Pancreas (tissue), 10 donors: Measurements from ENCODE around the gene PRPF4. TPM values are rescaled to one million over a fixed set of nuclear protein-coding genes. Genes with fewer than 3 reads are reported as not detected.

Experiments used
- ATAC-seq, 4 donors: fragments of 200-7000 bp; cut with Tn5 transposase; one replicate each; pipeline versions ENCODE4 v1.8.0 to v1.9.1; 2020; ENCODE audit warnings: mild to moderate bottlenecking in 4 of 4, moderate library complexity in 4 of 4
- DNase-seq, 6 donors: peaks; one replicate each; pipeline ENCODE4 v3.0.0-alpha.2; 2020
- FAIRE-seq: peaks from 2 replicates; lab custom pipeline; 2012; peaks lifted over from hg19 to GRCh38; lab: Jason Lieb, UNC
- H3K27ac ChIP-seq, 4 donors: fragments of 200-600 bp; sonication (generic); 1 replicate in 3 of 4; 2 replicates in 1 of 4; pipeline versions ENCODE4 v1.5.0 to v1.8.0; 2020
- H3K27me3 ChIP-seq, 4 donors: fragments of 200-600 bp; one replicate each; pipeline ENCODE4 v1.8.0; 2021
- H3K36me3 ChIP-seq, 3 donors: fragments of 200-600 bp; sonication (generic) in 1 of 3; one replicate each; pipeline versions ENCODE4 v1.5.0 to v1.8.0; 2020 to 2021
- H3K4me1 ChIP-seq, 3 donors: fragments of 200-600 bp; one replicate each; pipeline ENCODE4 v1.8.0; 2021
- H3K4me3 ChIP-seq, 4 donors: fragments of 200-600 bp; sonication (generic) in 2 of 4; one replicate each; pipeline versions ENCODE4 v1.5.0 to v1.8.0; 2020 to 2021
- H3K9me3 ChIP-seq, 4 donors: fragments of 200-600 bp; one replicate each; pipeline ENCODE4 v1.8.0; 2021
- CTCF ChIP-seq, 4 donors: fragments of 200-600 bp; sonication (generic) in 3 of 4; IDR thresholded peaks; one replicate each; pipeline versions ENCODE4 v1.5.0 to v1.8.0; 2021; ENCODE audit warnings: antibody characterized with exemption in 4 of 4
- WGBS, 2 donors: extraction: QIAGEN DNeasy Blood & Tissue Kit; methylation state at CpG; one replicate each; pipeline ENCODE4 v1.1.7; 2013; 5-methylcytosine and 5-hydroxymethylcytosine counted together
- intact Hi-C, 3 donors: fragments of 100-400 bp; cut with DNase I; formaldehyde crosslinking; loops; one replicate each; pipeline versions ENCODE4 v1.11.1 to v1.14.2; 2022
- polyA plus RNA-seq, 2 donors: library from polyadenylated mRNA; stranded (reverse); fragments of 200-250 nt; gene quantifications; one replicate each; pipeline ENCODE4 v1.2.3, GENCODE V29; 2013
- total RNA-seq, 6 donors: library from RNA; stranded (reverse); fragmentation: NEBNext Ultra II Directional in 4 of 6; extraction: Animal tissue kit (Norgen Biotek cat#: 25700) in 4 of 6; gene quantifications; one replicate each; pipeline versions ENCODE4 v1.2.1 to v1.2.4, GENCODE V29; 2021 to 2023
- donor health status: healthy with polysubstance abuse.
- donor health status: DM: no; HTN: no; CAD: no; lungs with moderate emphysema.
- donor health status: DM: no; HTN: no; CAD: no.
- donor health status: control.
- donor health status: control.
- donor health status: Bipolar disorder and iron deficiency.
- donor health status: DM: yes; HTN: yes; CAD: no.
- donor health status: DM: no; HTN: no; CAD: no.
- donor health status: DM: no; HTN: no; CAD: no.
- donor health status: DM: yes; HTN: yes; CAD: no.

The PRPF4 gene
- total and polyA plus RNA-seq, 8 donors, result 5.1 to 10.8 (median 8.4) TPM

GRCh38 chr9:113316030-113316429, 40.6 kb downstream of the PRPF4 start:
- H3K36me3 ChIP-seq, result peaks cover 0 to 12% (median 0%) of the 10 kb centered on the region in 3 donors
- H3K27ac ChIP-seq, result no peak overlapping the region
- TF ChIP-seq CTCF (IDR thresholded peaks at IDR 0.05), result no peak
- no peak overlapping the region for H3K4me3 ChIP-seq
- no peaks in the 10 kb centered on the region for H3K27me3 ChIP-seq
- no peaks in the 10 kb centered on the region for H3K4me1 ChIP-seq
- DNase-seq (no peak), FAIRE-seq (no peak), ATAC-seq (no peak)
- intact Hi-C loops, result loop anchor here in 1 of 3 donors (10.0 kb wide), 1 partner anchor 349 kb away; no protein-coding TSS in a partner anchor
- no peaks in the 10 kb centered on the region for H3K9me3 ChIP-seq
- WGBS, 2 donors, result 89 to 94% methylated on average over 4 of the region's 4 CpGs

GRCh38 chr9:113317777-113318176, 42.3 kb downstream of the PRPF4 start:
- no peak for DNase-seq
- 49 to 58% methylated on average over 2 of the region's 2 CpGs for WGBS, 2 donors
- Histone ChIP-seq H3K27me3 (no peaks in the 10 kb centered on the region), H3K27ac (no peak overlapping the region), H3K9me3 (no peaks in the 10 kb centered on the region), H3K4me1 (no peaks in the 10 kb centered on the region), H3K4me3 (no peak overlapping the region), H3K36me3 (peaks cover 0 to 12% (median 0%) of the 10 kb centered on the region in 3 donors)
- no peak for TF ChIP-seq CTCF (IDR thresholded peaks at IDR 0.05)
- FAIRE-seq, result no peak
- intact Hi-C loops, result loop anchor here in 1 of 3 donors (10.0 kb wide), 1 partner anchor 347 kb away; no protein-coding TSS in a partner anchor
- ATAC-seq, result no peak

- Histone ChIP-seq H3K9me3 (no peaks in the 10 kb centered on the region), H3K36me3 (peaks cover 0 to 12% (median 0%) of the 10 kb centered on the region in 3 donors), H3K4me1 (no peaks in the 10 kb centered on the region), H3K4me3 (no peak overlapping the region), H3K27me3 (no peaks in the 10 kb centered on the region), H3K27ac (no peak overlapping the region)
- no peak for DNase-seq
- no peak for ATAC-seq
- TF ChIP-seq CTCF (IDR thresholded peaks at IDR 0.05), result no peak
- FAIRE-seq, result no peak
- 79 to 85% methylated on average over 2 of the region's 2 CpGs for WGBS, 2 donors
- intact Hi-C loops, result loop anchor here in 1 of 3 donors (10.0 kb wide), 1 partner anchor 346 kb away; no protein-coding TSS in a partner anchor
Measured at GRCh38 chr9:113319054-113319453, 43.6 kb downstream of the PRPF4 start.

GRCh38 chr9:113320051-113320450, 44.6 kb downstream of the PRPF4 start:
- intact Hi-C loops, result no loop called here
- Histone ChIP-seq H3K27ac (no peak overlapping the region), H3K4me1 (no peaks in the 10 kb centered on the region), H3K36me3 (peaks cover 0 to 12% (median 0%) of the 10 kb centered on the region in 3 donors), H3K27me3 (no peaks in the 10 kb centered on the region), H3K9me3 (no peaks in the 10 kb centered on the region), H3K4me3 (no peak overlapping the region)
- no peak for ATAC-seq
- TF ChIP-seq CTCF (IDR thresholded peaks at IDR 0.05), result no peak
- FAIRE-seq, result no peak
- 88 to 94% methylated on average over 3 of the region's 3 CpGs for WGBS, 2 donors
- DNase-seq, result no peak

- H3K27me3 ChIP-seq, result no peaks in the 10 kb centered on the region
- H3K9me3 ChIP-seq, result no peaks in the 10 kb centered on the region
- H3K4me3 ChIP-seq, result no peak overlapping the region
- H3K36me3 ChIP-seq, result peaks cover 0 to 7% (median 0%) of the 10 kb centered on the region in 3 donors
- intact Hi-C loops, result no loop called here
- no peaks in the 10 kb centered on the region for H3K4me1 ChIP-seq
- 72 to 82% methylated on average over 6 of the region's 6 CpGs for WGBS, 2 donors
- ATAC-seq (no peak), FAIRE-seq (no peak), DNase-seq (no peak)
- TF ChIP-seq CTCF (IDR thresholded peaks at IDR 0.05), result no peak
- H3K27ac ChIP-seq, result no peak overlapping the region
Measured at GRCh38 chr9:113322671-113323070, 47.2 kb downstream of the PRPF4 start.
